GM18511 (cell line): Measurements from ENCODE around the gene MT1M.
"Not testable (repeated sequence)": the region's sequence is repeated elsewhere in the genome, so short reads cannot be mapped to it uniquely, and the experiment has no call there.

Experiments used
- ATAC-seq: cut with Tn5 transposase; IDR thresholded peaks from one replicate; pipeline ENCODE4 v1.9.1; 2021; ENCODE audit warnings: mild to moderate bottlenecking, moderate library complexity; ENCODE audit not compliant: unreplicated experiment

Gene MT1M

GRCh38 chr16:56608043-56608875 is 24.2 kb upstream of the MT1M start, which contains the start of gene MT2A:
TSS of gene MT2A (plus strand) at chr16:56608584. CDS start at chr16:56608656, 72 bp downstream.
- peak; percentile 86 for ATAC-seq

GRCh38 chr16:56608876-56609462 is 23.5 kb upstream of the MT1M start:
- no peak for ATAC-seq

- ATAC-seq = peak; percentile 57
Measured at GRCh38 chr16:56609463-56609921, 23.0 kb upstream of the MT1M start.

GRCh38 chr16:56610017-56610608 is 22.3 kb upstream of the MT1M start:
- ATAC-seq = no peak

- no peak for ATAC-seq
Measured at GRCh38 chr16:56610609-56611111, 21.8 kb upstream of the MT1M start.

- no peak for ATAC-seq
Measured at GRCh38 chr16:56611281-56611833, 21.1 kb upstream of the MT1M start.

- no peak for ATAC-seq
Measured at GRCh38 chr16:56613706-56614105, 18.8 kb upstream of the MT1M start.

GRCh38 chr16:56614549-56614991 is 17.9 kb upstream of the MT1M start:
- ATAC-seq = no peak

- ATAC-seq = no peak
Measured at GRCh38 chr16:56615353-56615752, 17.1 kb upstream of the MT1M start.

GRCh38 chr16:56616608-56617211 is 15.7 kb upstream of the MT1M start:
- ATAC-seq = no peak

- no peak for ATAC-seq
Measured at GRCh38 chr16:56617212-56618085, 15.0 kb upstream of the MT1M start.

GRCh38 chr16:56618138-56618537 is 14.3 kb upstream of the MT1M start:
- ATAC-seq = no peak

GRCh38 chr16:56620339-56620897 is 12.0 kb upstream of the MT1M start:
- no peak for ATAC-seq

GRCh38 chr16:56621665-56622445 is 10.6 kb upstream of the MT1M start:
- ATAC-seq = not testable (repeated sequence)

- ATAC-seq = not testable (repeated sequence)
Measured at GRCh38 chr16:56623184-56623583, 9.3 kb upstream of the MT1M start.

GRCh38 chr16:56623637-56624036 is 8.8 kb upstream of the MT1M start:
- no peak for ATAC-seq

GRCh38 chr16:56625140-56625942 is 7.1 kb upstream of the MT1M start, which contains the start of gene MT1E:
TSS of gene MT1E (plus strand) at chr16:56625781. CDS start at chr16:56625852, 71 bp downstream.
- peak; percentile 66 for ATAC-seq
